ENCODE measurements around the gene ARRB1. TPM values are rescaled to one million over a fixed set of nuclear protein-coding genes. Genes with fewer than 3 reads are reported as not detected.

ARRB1 gene
- total and polyA plus RNA-seq, 2 of the 13 experiments (the other 11 are each of a cell fraction or from before 2014, with no cell fraction given): 22.5 to 35.7 TPM

- no peaks in the 10 kb centered on the region for H3K27me3 ChIP-seq (ENCODE audit: control insufficient read depth in 1 of 2, insufficient read depth in 2 of 2, low read length in 2 of 2)
- 99% methylated on average over 11 of the region's 15 CpGs for WGBS (ENCODE audit: low lambda C conversion rate)
- no peaks in the 10 kb centered on the region for H3K4me1 ChIP-seq (ENCODE audit: insufficient read depth, low read length)
- no peaks in the 10 kb centered on the region for H3K9me3 ChIP-seq (ENCODE audit: low read length)
- TF ChIP-seq EEA1 (CRISPR knock-in tag; IDR thresholded peaks at IDR 0.05; ENCODE audit: borderline replicate concordance) (no peak), ZNF282 (IDR thresholded peaks at IDR 0.05; ENCODE audit: partially characterized antibody) (no peak), FOXM1 (CRISPR knock-in tag; IDR thresholded peaks at IDR 0.05) (no peak), ELK4 (CRISPR knock-in tag; IDR thresholded peaks at IDR 0.05; ENCODE audit: borderline replicate concordance) (no peak), MATR3 (CRISPR knock-in tag; IDR thresholded peaks at IDR 0.05) (no peak), ZNF333 (CRISPR knock-in tag; IDR thresholded peaks at IDR 0.05; ENCODE audit: borderline replicate concordance) (no peak), SMARCE1 (IDR thresholded peaks at IDR 0.05; ENCODE audit: borderline replicate concordance) (no peak), TEAD2 (CRISPR knock-in tag; IDR thresholded peaks at IDR 0.05) (no peak), ZNF781 (CRISPR knock-in tag; IDR thresholded peaks at IDR 0.05; ENCODE audit: borderline replicate concordance, not compliant biosample characterization) (no peak), IKZF5 (CRISPR knock-in tag; IDR thresholded peaks at IDR 0.05) (no peak), SIX4 (CRISPR knock-in tag; IDR thresholded peaks at IDR 0.05) (no peak), EZH2 (conservative IDR thresholded peaks at IDR 0.05; ENCODE audit: low read depth, low read length) (no peak), GTF3A (CRISPR knock-in tag; conservative IDR thresholded peaks at IDR 0.05) (no peak)
- H3K36me3 ChIP-seq (replicated peaks in 1 of 2; ENCODE audit: control insufficient read depth in 1 of 2, insufficient read depth in 2 of 2, low read length in 2 of 2): peaks cover 33 to 56% of the 10 kb centered on the region in 2 experiments
- no peak overlapping the region for H2AFZ ChIP-seq (ENCODE audit: low read length)
- H3K4me2 ChIP-seq (ENCODE audit: low read depth, low read length): no peak overlapping the region
- CTCF ChIA-PET (ENCODE audit: low intra/inter-chr PET ratio, low total read pairs): no interaction called here
- DNase-seq (ENCODE audit: low spot score): no peak
- POLR2A ChIA-PET: no interaction called here
- H3K79me2 ChIP-seq (ENCODE audit: insufficient read depth, low read length): no peaks in the 10 kb centered on the region
- no peak for ATAC-seq
- BruUV-seq (replicated peaks): no TSS peak
- in situ Hi-C loops (cut with HindIII; ENCODE audit: extremely low pct_ligation_motif_present, low pct_unique_long_range_greater_than_20kb) (no loop called here), intact Hi-C loops (cut with micrococcal nuclease; ENCODE audit: unreplicated experiment) (no loop called here)
- no peak for FAIRE-seq
- no peak overlapping the region for H3K9ac ChIP-seq (ENCODE audit: insufficient read depth, low read depth, low read length)
- no peak overlapping the region for H3K27ac ChIP-seq (ENCODE audit: extremely low read length, insufficient read depth, low read length)
- no peaks in the 10 kb centered on the region for H4K20me1 ChIP-seq (ENCODE audit: insufficient read depth, low read length)
- H3K4me3 ChIP-seq (replicated peaks in 1 of 3; ENCODE audit: insufficient read depth in 1 of 3, low read depth in 2 of 3, low read length in 3 of 3): no peak overlapping the region
Observed at GRCh38 chr11:75273411-75274391, 77.8 kb downstream of the ARRB1 start.
